HG03469 (cell line): ENCODE measurements around the gene ACSL4.
"Not testable (repeated sequence)": the region's sequence is repeated elsewhere in the genome, so short reads cannot be mapped to it uniquely, and the experiment has no call there.

ENCODE experiments used
- ATAC-seq: cut with Tn5 transposase; IDR thresholded peaks from one replicate; pipeline ENCODE4 v1.9.1; 2021; ENCODE audit warnings: mild to moderate bottlenecking, moderate library complexity, moderate number of reproducible peaks; ENCODE audit not compliant: unreplicated experiment

The ACSL4 gene

DNA sequence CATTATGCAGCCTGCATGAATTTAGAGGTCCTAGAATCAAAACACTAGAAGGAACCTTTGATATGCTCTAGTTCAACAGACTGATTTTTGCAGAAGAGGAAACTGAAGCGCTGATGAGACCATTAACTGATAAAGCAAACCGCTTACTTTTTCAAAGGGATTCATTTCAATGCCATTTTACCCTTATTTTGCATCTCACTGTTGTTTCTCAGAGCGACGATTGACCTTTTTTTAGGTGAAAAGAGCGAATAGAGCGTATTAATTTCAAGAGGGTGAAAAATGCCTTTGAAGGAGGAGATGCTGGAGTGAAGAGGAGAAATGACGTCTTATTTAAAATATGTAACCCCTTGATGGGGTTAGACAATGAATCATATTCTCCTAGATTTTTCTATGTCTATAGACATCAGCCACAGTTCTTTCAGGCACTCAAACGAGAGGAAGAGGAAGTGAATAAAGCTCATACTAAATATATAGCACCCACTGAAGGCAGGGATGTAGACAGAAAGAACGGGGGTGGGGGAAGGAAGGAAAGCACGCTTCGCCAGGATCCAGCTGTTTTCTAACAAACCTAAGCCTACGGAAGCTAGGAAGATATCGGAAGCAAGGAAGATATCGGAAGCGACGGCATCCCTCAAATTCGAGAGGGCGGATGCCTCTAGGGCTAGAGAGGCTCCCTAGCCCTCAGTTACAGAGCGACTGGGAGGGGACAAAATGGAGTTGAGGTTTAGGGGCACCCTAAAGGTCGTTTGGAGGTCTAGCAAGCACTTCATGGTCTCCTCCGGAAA is 848 bp downstream of the ACSL4 start:
- ATAC-seq = no peak

GRCh38 chrX:109728173-109728535 is 4.9 kb downstream of the ACSL4 start:
- no peak for ATAC-seq

- not testable (repeated sequence) for ATAC-seq
Observed at GRCh38 chrX:109724971-109725370, 8.1 kb downstream of the ACSL4 start.

DNA sequence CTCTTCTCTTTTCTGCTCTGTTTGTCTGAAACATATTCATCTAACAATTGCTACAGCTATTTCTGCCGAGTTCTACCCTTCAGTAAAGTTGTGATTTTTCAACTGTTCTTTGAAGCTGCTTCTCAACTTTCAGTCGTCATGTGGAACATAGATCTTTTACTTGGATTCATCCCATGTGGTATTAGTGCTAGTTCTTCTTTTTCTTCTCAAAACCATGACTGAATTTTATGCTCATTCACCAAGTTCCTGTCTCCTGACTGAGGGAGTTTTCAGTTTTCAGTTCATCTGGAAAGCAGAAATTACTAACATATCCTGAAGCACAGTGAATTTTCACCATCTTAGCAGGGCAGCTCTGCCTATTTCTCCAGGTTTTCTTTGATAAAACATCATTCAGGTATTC is 12.1 kb downstream of the ACSL4 start:
- no peak for ATAC-seq

- ATAC-seq = no peak
Observed at GRCh38 chrX:109719264-109719663, 13.8 kb downstream of the ACSL4 start.

DNA sequence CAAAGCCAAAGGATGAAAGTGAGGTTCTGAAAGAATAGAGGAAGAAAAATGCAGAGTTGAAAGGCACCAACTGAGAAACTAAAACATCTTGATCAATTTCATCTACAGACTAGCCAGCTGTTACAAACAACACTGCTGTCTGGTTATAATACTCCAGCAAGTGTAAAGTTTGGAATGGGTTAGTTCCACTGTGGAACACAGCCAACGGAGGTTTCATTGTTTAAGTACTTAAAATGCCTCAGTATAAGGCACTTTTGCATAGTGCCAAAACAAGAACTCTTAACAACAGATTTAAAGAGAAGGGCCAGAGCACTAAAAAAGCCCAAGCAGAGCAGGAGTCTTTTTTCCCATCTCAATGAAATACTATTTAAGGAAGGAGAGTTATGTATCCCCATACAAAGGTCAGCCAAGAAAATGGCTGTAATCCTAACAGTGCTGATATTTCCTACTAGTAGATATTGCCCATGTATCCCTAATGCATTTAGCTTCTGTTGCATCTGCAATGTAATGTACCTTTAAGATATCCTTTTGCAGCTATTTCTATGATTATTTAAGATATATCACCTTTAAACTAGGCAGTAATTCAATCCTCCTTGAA is 16.5 kb downstream of the ACSL4 start:
- no peak for ATAC-seq

DNA sequence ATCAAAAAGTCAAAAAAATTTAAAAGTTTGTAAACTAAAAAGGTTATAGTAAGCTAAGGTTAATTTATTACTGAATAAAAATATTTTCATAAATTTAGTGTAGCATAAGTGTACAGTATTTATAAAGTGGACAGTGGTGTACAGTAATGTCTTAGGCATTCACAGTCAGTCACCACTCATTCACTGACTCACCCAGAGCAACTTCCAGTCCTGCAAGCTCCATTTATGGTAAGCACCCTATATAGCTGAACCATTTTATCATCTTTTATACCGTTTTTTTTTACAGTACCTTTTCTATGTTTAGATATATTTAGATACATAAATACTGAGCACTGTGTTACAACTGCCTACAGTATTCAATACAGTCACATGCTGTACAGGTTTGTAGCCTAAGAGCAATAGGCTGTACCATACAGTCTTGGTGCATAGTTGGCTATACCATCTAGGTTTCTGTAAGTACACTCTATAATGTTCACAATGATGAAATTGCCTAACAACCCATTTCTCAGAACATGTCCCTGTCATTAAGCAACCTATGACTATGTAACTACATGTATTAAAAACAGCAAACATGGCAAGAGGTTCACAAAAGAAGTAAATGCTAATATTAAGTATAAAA is 18.6 kb downstream of the ACSL4 start:
- no peak for ATAC-seq

- ATAC-seq = no peak
Observed at GRCh38 chrX:109710181-109710580, 22.9 kb downstream of the ACSL4 start.

- peak; percentile 51 for ATAC-seq
Observed at GRCh38 chrX:109709129-109709631, 23.9 kb downstream of the ACSL4 start.

- ATAC-seq = no peak
Observed at GRCh38 chrX:109707720-109708119, 25.3 kb downstream of the ACSL4 start.

DNA sequence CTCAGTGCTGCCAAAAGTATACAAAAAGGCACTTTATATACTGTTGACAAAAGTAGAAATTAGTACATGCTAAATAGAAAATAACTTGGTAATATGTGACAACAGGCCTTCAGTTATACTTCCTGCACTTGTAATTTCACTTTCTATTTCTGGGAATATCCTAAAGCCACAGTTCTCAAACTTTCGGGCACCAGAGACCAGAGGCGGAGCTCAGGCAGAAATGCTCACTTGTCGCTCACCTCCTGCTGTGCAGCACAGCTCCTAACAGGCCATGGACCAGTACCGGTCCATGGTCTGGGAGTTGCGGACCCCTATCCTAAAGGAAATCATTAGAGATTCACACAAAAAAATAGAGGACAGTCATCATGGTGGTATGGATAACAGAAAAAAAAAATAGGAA is 25.7 kb downstream of the ACSL4 start:
- ATAC-seq = no peak

DNA sequence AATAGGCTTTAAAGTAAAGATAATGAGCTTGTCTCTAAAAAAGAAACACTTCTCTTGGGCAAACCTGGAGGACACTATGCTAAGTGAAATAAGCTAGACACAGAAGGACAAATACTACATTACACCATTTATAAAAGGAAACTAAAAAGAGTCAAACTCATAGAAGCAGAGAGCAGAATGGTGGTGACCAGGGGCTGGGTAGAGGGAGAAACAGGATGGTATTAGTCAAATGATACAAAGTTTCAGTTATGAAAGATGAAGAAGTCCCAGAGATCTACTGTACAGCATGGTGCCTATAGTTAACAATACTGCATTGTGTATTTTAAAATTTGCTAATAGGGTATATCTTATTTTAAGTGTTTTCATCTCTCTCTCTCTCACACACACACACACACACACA is 28.5 kb downstream of the ACSL4 start:
- ATAC-seq = peak; percentile 49

GRCh38 chrX:109697855-109698254 is 35.2 kb downstream of the ACSL4 start:
- ATAC-seq = no peak

DNA sequence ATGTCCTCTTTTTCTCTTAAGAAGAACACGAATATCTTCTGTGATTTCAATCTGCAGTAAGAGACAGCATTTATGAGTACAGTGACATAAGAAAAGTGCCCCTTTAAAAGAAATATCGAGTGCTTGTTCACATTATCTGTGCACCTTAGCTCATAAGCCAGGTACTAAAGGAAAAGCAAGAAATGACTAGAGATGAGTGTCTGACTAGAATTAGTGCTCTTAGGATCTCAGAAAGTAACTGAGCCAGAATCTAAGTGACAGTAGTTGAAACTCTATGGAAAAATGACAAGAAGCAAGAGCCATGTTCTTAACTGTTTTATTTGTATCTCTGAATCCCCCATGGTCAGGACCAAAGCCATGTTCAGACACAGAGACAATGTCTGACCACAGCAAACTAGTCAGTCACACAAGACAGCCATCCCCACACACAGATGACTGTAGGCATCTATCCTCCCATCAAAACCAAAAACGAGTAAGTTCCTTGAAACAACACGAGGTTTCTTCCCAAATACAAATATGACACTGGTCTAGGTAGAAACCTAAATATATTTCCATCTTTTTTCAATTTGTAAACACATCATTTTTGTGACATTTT is 36.8 kb downstream of the ACSL4 start:
- ATAC-seq = no peak

DNA sequence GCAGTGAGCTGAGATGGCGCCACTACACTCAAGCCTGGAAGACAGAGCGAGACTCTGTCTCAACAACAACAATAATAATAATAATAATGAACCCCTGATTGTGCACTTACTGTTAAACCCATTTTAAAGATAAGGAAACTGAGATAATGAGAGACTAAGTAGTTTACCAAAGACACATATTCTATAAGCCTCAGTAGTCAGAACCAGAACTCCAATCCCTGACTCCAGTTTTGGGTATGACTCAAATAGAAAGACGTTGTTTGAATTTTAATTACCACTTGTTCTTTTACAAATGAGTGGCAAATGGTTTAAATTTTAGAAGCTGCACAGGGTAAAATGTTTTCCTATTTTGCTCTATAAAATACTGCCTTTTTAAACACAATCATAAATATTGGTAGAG is 37.4 kb downstream of the ACSL4 start:
- ATAC-seq = no peak

- ATAC-seq = no peak
Observed at GRCh38 chrX:109691752-109692151, 41.3 kb downstream of the ACSL4 start.

GRCh38 chrX:109691277-109691676 is 41.8 kb downstream of the ACSL4 start:
- ATAC-seq = no peak

- no peak for ATAC-seq
Observed at GRCh38 chrX:109687903-109688302, 45.2 kb downstream of the ACSL4 start.

GRCh38 chrX:109685656-109686078 is 47.4 kb downstream of the ACSL4 start:
- no peak for ATAC-seq

DNA sequence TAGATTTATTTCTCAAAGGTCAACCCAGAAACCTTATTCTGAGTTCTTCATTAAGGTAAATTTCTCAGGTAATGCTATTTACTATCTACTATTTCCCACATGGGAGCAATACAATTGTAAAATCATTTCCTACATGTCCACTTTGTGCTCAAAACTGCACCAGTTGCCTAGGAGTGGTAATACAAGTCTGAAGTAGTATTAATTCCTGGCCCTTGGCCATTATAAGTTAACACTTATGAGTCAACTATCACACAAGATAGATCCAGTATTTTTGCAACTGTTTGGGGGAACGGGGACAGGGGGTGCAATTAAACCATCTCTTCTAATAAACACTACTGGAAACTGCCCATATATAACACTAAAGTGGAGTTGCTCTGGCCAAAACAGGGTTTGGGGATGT is 48.9 kb downstream of the ACSL4 start:
- ATAC-seq = no peak

GRCh38 chrX:109681475-109682081 is 51.5 kb downstream of the ACSL4 start:
- no peak for ATAC-seq
